ENCODE results near the gene SYF2.

DNA sequence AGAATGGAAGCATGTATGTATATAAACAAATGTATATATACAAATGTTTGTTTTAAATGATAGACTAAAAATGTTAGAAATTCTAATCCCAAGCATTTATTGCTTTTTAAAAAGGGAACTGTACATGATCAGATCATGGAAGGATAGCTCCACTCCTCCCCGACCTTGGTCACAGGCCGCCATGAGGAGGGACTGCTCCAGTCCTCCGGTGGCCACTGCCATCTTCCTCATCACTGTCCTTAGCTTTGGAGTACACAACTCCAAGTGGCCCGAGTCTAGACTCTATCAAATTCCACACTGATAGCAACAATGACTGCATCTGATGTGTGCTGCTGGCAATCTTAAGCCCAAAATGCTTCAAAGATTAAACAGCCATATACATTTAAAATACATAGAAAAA, 9.7 kb downstream of the SYF2 start:
- TF ChIP-seq EP300 (IDR thresholded peaks at IDR 0.05; ENCODE audit: low read depth) (no peak), POLR2A (IDR thresholded peaks at IDR 0.05) (no peak), CTCF (IDR thresholded peaks at IDR 0.05) (no peak)

All from transverse colon (tissue), 3 donors.